HG03457 (cell line): Measurements from ENCODE around the gene SLC22A23.
"Not testable (repeated sequence)": the region's sequence is repeated elsewhere in the genome, so short reads cannot be mapped to it uniquely, and the experiment has no call there.

Source experiments
- ATAC-seq: cut with Tn5 transposase; IDR thresholded peaks from one replicate; pipeline ENCODE4 v1.9.1; 2021; ENCODE audit warnings: moderate number of reproducible peaks; ENCODE audit not compliant: unreplicated experiment

Gene SLC22A23

DNA sequence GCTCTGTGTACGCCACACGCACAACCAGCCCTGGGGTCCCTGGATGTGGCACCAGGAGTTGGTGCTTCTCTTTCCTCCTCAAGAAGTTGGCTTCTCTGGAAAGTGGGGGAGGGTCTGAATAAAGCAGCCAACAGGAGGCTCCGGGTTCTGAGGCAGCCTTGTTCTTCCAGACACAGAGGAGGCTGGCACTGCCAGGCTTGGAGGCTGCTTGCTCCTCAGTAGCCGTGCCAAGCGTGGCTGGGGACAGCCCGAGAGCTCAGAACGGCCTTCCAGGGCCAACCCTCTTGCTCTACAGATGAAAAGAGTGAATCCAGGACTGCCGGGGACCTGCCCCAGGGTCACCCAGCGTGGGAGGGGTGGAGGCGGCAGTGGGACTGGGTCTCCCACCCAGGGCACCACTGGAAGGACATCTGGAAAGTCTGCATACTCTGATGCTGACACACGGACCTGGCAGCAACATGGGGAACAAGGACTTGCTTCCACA lies 70.4 kb downstream of the SLC22A23 start:
- ATAC-seq: no peak

DNA sequence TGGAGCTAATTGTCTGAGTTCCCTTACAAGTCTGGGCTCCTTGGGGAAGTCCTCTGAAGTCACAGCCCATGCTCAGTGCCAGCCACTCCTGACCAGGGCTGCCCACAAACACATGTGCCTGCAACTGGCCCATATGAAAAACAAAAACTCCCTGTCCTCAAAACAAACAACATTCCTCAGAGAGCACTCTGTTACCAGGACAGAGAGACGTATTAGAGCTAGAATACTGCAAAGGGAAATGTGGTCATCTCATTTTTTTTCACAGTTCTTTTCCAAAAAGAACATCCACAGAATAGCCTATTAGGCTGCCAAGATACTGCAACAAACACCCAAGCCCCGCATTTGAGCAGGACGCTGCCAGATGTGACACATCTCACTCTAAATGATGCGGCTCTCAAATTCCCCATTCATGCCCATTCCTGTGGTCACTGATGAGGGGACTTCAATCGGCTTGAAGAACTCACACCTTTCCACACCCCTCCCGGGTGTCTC lies 71.1 kb downstream of the SLC22A23 start:
- ATAC-seq: no peak

DNA sequence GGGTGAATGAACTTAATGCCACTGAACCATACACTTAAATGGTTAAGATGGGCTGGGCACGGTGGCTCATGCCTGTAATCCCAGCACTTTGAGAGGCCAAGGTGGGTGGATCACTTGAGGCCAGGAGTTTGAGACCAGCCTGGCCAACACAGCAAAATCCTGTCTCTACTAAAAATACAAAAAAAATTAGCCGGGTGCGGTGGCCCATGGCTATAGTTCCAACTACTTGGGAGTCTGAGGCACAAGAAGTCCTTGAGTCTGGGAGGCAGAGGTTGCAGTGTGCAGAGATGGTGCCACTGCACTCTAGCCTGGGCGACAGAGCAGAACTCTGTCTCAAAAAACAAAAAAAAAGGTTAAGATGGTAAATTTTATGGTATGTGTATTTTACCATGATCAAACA lies 71.7 kb downstream of the SLC22A23 start:
- ATAC-seq: not testable (repeated sequence)

DNA sequence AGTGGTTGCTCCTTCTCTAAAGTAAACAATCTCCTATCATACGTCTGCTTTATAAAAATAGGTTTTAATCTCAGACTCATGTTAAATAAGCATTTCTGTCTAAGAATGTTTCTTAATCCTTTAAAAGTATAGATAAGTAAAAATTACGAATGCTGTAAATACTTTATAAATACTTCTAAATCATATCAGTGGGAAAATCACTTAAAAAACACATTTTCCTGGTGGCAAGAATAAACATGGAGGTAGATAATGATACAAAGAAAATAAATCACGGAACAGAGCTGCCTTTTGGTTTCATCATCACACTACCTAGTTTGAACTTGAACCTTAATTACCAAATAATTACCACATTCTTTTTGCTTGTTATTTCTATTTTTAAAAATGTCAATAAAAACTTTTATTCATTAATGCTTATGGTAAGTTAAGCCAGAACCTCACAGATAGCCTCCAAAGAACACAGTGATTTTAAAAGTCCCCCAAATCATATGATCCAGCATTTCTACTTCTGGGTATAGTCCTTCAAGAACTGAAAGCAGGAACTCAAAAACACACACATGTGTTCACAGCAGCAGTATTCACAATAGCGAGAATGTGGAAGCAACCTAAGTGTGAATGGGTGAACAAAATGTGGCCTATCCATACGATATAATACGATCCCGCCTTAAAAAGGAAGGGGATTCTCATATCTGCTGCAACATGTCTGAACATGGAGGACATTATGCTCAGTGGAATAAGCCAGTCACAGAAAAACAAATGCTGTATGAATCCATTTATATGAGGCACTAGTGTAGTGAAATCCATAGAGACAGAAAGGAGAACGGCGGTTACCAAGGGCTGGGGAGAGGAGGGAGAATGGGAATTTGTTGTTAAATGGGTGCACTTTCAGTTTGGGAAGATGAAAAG lies 72.4 kb downstream of the SLC22A23 start:
- ATAC-seq: no peak

GRCh38 chr6:3383525-3383924 lies 73.3 kb downstream of the SLC22A23 start:
- no peak for ATAC-seq

- ATAC-seq: no peak
Observed at GRCh38 chr6:3382326-3383279, 74.2 kb downstream of the SLC22A23 start.

DNA sequence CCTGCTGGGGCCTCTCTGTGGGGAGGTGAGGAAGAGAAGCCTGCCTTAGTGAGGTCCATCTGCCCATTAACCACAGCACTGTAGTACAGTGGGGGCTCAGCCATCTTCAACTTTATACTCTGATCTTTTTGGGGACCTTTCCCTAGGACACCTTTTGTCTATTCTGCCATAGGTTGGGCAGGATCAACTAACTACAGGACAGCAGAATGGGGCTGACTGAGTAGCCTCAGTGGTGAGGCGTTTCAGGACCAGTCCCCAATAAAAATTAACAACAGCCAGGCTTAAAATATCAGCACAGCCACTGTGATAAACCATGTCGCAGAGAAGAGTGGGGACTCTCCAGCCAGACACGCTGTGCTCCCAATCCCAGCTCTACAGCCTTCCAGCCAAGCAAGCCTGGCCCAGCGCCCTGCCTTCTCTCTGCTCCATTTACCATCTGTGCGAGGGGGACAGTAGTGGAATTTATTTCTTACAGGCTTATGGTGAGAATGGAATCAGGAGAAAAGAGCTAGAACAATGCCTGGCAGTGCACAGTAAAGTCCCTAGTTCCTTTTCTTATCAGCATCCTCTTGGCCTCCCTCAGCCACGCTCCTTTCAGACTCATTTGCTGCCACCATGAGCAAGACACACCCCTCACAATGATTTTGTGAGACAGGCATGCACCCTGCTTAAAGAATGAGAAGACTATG lies 75.5 kb downstream of the SLC22A23 start:
- ATAC-seq: no peak

- ATAC-seq: no peak
Observed at GRCh38 chr6:3380344-3381232, 76.3 kb downstream of the SLC22A23 start.

DNA sequence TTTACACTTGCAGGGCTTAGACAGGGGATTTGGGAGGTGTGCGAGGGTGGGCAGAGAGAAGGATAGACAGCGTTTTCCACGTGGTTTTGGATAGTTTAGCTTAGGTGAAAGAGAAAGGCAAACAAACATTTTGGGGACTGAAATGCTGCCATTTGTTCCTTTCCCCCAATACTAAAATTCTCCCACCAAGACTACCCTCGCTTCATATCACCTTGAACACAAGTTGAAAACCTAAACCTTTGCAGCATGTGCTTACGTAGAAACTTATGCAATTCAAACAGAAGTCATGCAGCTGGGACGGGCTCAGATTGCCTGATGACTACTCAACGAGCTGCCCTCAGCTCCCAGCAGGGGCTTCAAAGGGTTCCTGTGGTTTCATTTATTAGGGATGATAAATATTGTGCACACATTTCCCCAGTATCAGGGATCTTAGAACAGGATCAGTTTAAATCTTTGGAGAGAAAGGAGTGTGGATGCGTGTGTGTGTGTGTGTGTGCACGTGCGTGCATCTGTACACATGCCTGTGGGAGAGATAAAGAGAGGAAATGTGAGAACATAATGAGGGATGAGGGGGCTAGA lies 77.3 kb downstream of the SLC22A23 start:
- no peak for ATAC-seq

GRCh38 chr6:3378808-3379207 lies 78.0 kb downstream of the SLC22A23 start:
- ATAC-seq: not testable (repeated sequence)

DNA sequence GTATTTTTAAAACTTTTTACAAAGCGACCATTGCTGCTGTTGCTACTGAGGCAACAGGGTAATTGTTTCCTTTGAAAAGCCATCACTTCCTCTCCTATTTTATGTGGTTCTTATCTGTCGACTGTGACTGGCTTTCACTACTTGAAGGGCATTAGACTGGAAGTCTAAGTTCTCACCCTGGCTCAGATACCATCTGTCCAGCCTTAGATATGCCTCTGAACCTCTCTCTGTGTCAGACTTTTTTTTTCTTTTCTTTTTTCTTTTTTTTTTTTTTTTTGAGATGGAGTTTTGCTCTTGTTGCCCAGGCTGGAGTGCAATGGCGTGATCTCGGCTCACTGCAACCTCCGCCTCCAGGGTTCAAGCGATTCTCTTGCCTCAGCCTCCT lies 78.5 kb downstream of the SLC22A23 start:
- not testable (repeated sequence) for ATAC-seq

GRCh38 chr6:3377536-3378397 lies 79.1 kb downstream of the SLC22A23 start:
- ATAC-seq: no peak

DNA sequence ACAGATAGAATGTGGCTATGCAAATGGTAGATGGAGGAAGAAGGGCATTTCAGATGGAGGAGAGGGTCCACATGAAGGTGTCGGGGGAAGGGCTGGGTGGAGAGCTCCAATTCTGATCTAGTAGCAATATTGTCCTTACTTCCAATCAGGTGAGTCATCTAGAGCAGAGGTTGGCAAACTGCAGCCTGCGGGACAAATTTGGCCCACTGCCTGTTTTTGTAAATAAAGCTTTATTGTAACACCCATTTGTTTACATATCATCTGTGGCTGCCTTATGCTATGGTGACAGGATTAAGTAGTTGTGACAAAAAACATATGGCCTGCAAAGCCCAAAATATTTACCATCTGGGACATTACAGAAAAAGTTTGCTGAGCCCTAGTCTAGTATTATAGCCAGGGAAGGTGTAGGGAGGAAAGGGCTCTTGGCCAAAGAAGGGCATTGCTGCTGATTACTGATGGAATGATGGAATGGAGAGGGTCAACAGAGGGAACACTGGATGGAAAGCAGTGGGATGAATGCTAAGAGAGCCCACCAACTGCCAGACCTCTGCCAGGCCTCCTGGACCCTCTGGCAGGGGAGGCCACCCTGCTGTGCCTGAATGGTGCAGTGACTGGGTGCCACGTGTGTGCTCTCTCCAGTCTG lies 79.8 kb downstream of the SLC22A23 start:
- ATAC-seq: no peak

- no peak for ATAC-seq
Observed at GRCh38 chr6:3376064-3376463, 80.8 kb downstream of the SLC22A23 start.

DNA sequence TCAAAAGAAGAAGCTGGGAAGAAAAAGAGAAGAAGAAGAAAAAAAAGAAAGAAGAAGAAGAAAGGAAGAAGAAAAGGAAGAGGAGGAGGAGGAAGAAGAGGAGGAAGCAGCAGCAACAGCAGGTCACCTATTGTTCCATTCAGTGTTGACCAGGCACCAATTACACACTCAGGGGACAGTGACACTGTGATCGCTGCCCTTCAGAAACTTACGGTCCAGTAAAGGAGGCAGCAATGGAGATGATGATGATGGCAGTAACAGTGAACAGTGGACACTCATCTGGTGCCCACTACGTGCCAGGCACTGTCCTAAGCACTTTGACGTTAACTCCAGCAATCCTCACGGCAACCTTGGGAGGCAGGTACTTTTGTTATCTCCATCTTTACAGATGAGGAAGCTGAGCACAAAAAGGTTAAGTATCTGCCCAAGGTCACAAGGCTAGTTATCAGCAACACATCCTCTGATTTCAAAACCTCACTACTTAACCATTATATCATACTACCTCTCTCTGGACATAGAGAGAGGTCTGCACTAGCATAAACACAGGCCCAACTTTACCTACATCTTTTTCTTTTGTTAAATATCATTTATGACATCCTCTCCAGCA lies 83.2 kb downstream of the SLC22A23 start:
- ATAC-seq: no peak

GRCh38 chr6:3372912-3373554 lies 83.8 kb downstream of the SLC22A23 start:
- no peak for ATAC-seq
